Rectal smooth muscle tissue (tissue), 1 donor: Measurements from ENCODE around the gene BICC1.

Experiments
- H3K27ac ChIP-seq: one replicate; pipeline ENCODE4 v1.7.0; 2013; ENCODE audit warnings: low read depth, low read length, inconsistent platforms
- H3K27me3 ChIP-seq: one replicate; pipeline ENCODE4 v1.7.0; 2013; ENCODE audit warnings: low read length; ENCODE audit not compliant: control insufficient read depth, insufficient read depth
- H3K36me3 ChIP-seq: one replicate; pipeline ENCODE4 v1.7.0; 2013; ENCODE audit warnings: low read length; ENCODE audit not compliant: control insufficient read depth, insufficient read depth
- H3K4me1 ChIP-seq: one replicate; pipeline ENCODE4 v1.7.0; 2013; ENCODE audit warnings: low read length; ENCODE audit not compliant: control insufficient read depth, insufficient read depth
- H3K4me3 ChIP-seq: one replicate; pipeline ENCODE4 v1.7.0; 2013; ENCODE audit warnings: low read length
- H3K9ac ChIP-seq: one replicate; pipeline ENCODE4 v1.7.0; 2013; ENCODE audit warnings: low read length

BICC1 gene

DNA sequence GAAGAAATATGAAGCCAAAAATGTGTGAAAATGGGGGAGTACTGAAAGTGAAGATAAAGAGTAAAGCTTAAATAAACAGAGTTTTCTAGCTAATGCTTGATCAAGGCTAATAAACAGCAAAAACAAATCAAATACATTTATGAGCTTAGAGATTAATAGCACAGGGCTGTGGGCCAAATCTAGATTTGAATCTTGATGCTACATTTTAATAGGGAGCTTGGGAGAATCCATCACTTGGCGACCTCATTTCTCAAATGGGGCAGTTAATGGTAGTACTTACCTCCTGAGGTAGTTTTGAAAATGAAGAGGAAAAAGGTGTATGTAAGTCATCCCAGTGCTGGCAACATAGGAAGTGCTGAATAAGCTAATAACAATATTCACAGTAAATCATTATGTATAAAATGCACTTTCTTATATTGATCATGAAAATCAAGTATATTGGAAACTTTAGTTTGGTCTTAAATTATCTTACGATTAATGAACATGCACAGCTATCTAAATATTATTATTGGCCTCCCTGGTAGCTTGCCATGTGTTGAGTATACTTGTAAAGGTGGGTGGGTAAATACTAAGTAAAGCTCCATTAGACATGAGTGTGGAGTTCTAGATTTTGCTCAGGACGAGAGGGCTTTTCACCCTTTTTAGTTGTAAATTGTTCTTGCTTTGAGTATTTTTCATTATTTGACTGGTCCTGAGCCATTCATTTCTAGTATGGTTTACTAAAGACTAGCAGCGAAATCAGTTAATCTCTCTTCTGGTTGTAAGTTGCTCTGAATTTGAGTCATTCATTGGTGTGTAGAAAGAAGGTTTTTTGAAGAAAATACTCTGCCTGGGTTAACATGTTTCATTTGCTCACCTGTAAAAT lies 5.1 kb downstream of the BICC1 start:
- Histone ChIP-seq H3K27ac (no peak overlapping the region), H3K9ac (no peak overlapping the region), H3K27me3 (no peaks in the 10 kb centered on the region), H3K4me3 (no peak overlapping the region), H3K36me3 (no peaks in the 10 kb centered on the region), H3K4me1 (no peaks in the 10 kb centered on the region)

DNA sequence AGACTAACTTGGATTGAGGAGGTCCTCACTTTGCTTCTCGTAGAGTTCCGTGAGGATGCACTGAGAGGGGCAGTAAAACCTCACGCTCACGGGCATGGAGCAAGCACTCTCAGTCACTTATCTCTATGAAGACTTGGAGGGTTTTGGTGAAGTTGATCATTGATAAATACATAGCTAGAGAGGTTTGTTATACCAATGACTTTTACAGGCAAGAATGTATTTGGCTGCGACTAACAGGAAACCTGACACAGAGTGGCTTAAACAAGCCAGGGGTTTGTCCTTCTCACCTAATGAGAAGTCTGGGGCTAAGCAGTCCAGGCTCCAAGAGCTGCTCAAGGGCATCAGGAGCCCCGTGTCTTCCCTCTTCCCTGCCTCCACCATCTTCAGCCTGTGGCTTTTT lies 6.1 kb downstream of the BICC1 start:
- H3K27me3 ChIP-seq = no peaks in the 10 kb centered on the region
- H3K4me3 ChIP-seq = no peak overlapping the region
- no peaks in the 10 kb centered on the region for H3K36me3 ChIP-seq
- H3K27ac ChIP-seq = no peak overlapping the region
- no peaks in the 10 kb centered on the region for H3K4me1 ChIP-seq
- H3K9ac ChIP-seq = no peak overlapping the region

DNA sequence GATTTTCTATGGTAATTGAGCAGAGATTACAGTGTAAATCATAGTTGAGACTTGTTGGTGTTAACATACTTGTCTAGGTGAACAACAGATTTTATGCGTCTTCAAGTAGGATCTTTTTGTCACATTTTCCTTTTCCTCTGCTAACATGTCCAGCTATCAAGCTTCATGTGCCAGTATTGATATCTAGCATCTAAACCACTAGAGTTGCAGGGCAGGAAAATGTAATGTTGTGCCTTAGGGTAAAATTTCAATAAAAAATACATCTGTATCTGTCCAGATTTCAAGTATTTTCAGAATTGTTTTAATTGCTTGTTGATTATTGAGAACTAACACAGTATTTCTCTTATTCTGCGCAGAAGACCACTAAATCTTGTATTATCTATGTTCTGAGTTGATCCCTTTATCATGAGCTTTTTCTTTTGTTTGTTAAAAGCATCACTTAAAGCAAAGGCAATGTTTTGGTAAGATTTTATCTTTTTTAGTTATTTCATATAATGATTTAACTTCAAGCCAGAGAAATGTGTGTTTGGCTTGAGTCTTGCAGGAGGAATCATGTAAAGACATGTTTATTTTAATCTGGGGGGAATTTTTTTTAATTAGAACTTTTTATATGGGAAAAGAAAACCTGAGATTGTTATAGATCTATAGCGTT lies 16.5 kb downstream of the BICC1 start:
- no peaks in the 10 kb centered on the region for H3K4me1 ChIP-seq
- no peak overlapping the region for H3K27ac ChIP-seq
- H3K27me3 ChIP-seq = no peaks in the 10 kb centered on the region
- no peak overlapping the region for H3K9ac ChIP-seq
- no peaks in the 10 kb centered on the region for H3K36me3 ChIP-seq
- H3K4me3 ChIP-seq = no peak overlapping the region

DNA sequence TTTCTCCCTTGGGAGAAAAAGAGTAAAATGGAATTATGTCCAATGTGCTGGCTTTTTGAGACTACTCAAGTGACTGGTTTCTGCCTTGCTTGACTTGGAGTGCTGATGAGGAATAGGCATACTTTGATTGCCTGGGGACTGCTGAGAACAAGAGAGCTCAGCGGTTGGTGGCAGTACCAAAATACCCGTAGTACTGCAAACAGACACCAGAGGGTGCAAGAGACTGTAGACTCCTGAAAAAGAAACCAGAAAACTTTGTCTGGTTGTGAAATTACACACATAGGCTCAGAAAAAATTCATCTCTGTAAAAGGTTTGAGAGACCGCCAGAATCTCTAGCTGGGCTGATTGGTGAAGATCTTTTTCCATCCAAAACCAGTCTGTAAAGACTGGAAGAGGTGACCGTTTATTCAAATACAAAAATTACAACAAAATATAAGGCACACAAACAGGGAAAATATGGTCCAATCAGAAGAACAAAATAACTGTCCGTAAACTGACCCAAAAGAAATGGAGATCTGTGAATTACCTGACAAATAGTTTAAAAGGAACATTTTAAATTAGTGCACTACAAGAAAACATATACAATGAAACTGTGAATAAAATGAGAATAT lies 18.5 kb downstream of the BICC1 start:
- Histone ChIP-seq H3K4me3 (no peak overlapping the region), H3K36me3 (no peaks in the 10 kb centered on the region), H3K4me1 (no peaks in the 10 kb centered on the region), H3K27ac (no peak overlapping the region), H3K9ac (no peak overlapping the region), H3K27me3 (no peaks in the 10 kb centered on the region)

DNA sequence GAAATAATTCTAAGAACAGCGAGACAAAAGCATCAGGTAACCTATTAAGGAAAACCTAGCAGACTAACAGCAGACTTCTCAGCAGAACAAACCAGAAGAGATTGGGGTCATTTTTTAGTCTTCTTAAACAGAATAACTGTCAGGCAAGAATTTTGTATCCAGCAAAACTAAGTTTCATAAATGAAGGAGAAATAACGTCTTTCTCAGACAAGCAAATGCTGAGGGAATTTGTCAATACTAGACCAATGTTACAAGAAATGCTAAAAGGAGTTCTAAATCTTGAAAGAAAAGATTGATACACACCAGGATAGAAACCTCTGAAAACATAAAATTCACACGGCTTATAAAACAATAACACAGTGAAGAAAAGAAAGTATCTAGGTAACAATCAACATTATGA lies 22.6 kb downstream of the BICC1 start:
- Histone ChIP-seq H3K4me3 (no peak overlapping the region), H3K27ac (no peak overlapping the region), H3K27me3 (no peaks in the 10 kb centered on the region), H3K4me1 (no peaks in the 10 kb centered on the region), H3K36me3 (no peaks in the 10 kb centered on the region), H3K9ac (no peak overlapping the region)

DNA sequence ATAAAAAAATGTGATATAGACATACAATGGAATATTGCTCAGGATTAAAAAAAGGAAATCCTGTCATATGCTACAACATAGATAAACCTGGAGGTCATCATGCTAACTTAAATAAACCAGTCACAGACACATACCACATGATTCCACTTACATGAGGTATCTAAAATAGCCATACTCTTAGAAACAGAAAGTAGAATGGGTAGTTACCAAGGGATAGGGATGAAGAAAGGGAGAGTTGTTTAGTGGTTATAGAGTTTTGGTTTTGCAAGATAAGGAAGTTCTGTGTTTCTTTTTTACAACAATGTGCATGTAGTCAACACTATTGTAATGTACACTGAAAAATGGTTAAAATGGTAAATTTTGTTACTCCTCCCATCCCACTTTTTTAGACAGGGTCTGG lies 30.5 kb downstream of the BICC1 start:
- Histone ChIP-seq H3K27ac (no peak overlapping the region), H3K4me3 (no peak overlapping the region), H3K36me3 (no peaks in the 10 kb centered on the region), H3K4me1 (no peaks in the 10 kb centered on the region), H3K9ac (no peak overlapping the region), H3K27me3 (no peaks in the 10 kb centered on the region)

DNA sequence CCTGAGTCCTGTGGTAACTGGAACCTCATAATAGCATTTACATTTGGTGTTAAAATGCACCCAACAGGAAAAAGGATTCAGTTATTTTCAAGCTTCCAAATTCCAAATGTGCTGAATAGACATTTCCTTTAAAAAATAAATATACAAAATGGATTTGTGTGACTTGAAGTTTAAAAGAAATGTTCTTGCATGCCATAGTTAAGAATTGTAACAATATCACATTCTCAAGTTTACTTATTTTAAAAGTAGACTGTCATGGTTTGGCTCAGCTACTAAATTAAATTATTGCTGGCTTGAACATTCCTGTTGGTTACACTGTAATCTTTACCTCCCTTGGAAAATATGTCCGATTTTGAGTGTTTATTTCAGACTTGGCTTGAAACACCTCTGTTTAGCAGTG lies 31.5 kb downstream of the BICC1 start:
- Histone ChIP-seq H3K4me3 (no peak overlapping the region), H3K9ac (no peak overlapping the region), H3K36me3 (no peaks in the 10 kb centered on the region), H3K27me3 (no peaks in the 10 kb centered on the region), H3K4me1 (no peaks in the 10 kb centered on the region), H3K27ac (no peak overlapping the region)

DNA sequence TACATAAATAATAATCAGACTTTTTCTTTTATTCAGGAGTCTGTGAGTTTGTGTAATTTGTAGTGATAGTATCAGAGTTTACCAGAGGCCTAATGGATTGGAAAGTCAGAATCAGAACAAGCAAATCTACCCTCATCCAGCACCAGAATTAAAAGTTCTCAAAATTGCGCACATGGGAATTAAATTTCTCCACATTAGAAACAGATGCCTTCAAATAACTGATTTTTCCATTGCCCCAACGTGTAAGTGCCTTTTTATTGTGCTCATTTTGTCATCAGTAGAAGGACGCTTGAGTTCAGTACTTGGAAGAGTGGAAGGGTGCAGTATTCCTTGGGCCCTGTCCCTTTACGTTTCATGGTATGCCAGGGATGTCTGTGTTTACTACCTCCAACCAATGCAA lies 32.8 kb downstream of the BICC1 start:
- H3K27me3 ChIP-seq = no peaks in the 10 kb centered on the region
- no peak overlapping the region for H3K27ac ChIP-seq
- no peak overlapping the region for H3K9ac ChIP-seq
- H3K36me3 ChIP-seq = no peaks in the 10 kb centered on the region
- no peaks in the 10 kb centered on the region for H3K4me1 ChIP-seq
- no peak overlapping the region for H3K4me3 ChIP-seq

DNA sequence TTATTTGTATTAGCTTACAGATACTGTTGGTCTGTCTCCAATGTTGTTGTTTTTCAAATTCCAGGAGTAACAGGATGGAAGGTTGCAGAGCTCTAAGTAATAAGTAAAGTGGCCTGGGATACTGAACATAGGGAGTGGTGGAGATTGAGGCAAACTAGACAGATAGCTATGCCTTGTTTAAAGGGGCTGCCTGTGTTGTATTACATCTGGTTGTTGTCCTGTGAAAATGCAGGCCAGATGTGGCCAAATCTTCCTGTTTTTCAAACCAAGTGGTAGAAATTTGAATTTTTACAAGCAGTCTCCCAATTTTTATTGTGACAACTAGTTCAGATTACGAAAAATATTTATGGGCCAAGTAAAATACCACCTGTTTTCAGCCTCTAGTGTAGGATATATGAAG lies 33.5 kb downstream of the BICC1 start:
- Histone ChIP-seq H3K4me1 (no peaks in the 10 kb centered on the region), H3K4me3 (no peak overlapping the region), H3K9ac (no peak overlapping the region), H3K36me3 (no peaks in the 10 kb centered on the region), H3K27ac (no peak overlapping the region), H3K27me3 (no peaks in the 10 kb centered on the region)

DNA sequence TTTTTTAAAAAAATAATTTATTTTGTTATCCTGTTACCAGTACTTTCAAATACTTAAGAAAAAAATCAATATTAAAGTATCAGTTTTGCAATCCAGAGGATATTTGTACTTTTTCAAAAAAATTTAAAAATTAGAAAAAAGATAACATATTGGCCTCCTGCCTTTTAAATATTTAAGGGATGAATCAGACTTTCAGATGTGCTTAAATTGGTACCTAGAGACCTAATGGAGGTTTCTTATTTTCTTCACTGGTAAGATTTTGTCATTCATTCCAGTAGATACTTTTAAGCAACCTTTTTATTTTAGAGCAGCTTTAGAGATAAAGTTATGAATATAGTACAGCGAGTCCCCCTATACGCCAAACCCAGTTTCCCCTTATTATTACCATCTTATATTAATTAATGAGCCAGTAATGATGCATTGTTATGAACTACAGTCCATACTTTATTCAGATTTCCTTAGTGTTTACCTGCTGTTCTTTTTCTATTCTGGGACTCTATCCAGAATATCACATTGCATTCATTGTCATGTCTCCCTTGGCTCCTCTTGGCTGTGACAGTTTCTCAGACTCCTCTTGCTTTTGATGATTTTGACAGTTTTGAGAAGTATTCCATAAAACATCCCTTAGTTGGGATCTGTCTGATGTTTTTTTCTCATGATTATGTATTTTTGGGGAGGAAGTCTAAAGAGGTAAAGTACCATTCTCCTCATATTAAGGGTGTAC lies 34.2 kb downstream of the BICC1 start:
- no peaks in the 10 kb centered on the region for H3K27me3 ChIP-seq
- H3K4me3 ChIP-seq = no peak overlapping the region
- no peaks in the 10 kb centered on the region for H3K36me3 ChIP-seq
- no peaks in the 10 kb centered on the region for H3K4me1 ChIP-seq
- no peak overlapping the region for H3K9ac ChIP-seq
- H3K27ac ChIP-seq = no peak overlapping the region

DNA sequence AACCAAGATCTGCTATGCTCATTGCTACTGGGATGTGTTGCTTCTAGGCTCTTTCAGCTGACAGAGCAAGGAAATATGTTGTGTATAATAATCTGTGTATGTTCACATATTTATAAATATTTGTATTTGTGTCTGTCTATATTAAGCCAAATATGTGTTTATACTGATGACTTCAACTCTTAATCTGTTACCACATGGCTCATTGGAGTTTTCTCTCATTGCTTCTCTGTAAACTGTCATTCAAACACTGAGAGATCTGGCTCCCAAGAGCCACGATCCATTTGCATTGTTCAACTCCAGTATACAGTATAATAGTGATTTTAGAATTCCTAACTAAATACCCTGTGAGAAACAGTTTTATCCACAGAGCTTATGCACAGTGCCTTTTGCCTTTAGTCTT lies 35.3 kb downstream of the BICC1 start:
- Histone ChIP-seq H3K4me3 (no peak overlapping the region), H3K36me3 (no peaks in the 10 kb centered on the region), H3K27ac (no peak overlapping the region), H3K9ac (no peak overlapping the region), H3K27me3 (no peaks in the 10 kb centered on the region), H3K4me1 (no peaks in the 10 kb centered on the region)

DNA sequence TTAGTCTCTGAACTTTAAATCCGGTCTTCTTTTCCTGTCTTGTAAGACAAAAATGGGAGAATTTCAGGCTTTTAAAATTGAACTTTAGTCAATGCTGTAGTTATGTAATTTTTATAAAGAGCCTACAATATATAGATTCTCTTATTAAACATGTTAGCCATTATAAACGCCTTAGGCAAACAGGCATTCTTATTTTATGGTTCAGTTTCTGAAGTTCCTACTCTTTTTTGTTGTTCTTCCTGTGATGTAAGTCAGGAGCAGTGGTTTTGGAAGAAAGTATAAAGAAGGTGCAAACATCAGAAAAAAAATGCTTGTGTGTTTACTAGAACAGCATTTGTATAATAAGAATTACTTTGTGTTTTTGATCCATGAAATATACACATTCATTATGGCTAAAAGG lies 41.6 kb downstream of the BICC1 start:
- Histone ChIP-seq H3K36me3 (no peaks in the 10 kb centered on the region), H3K27me3 (no peaks in the 10 kb centered on the region), H3K27ac (no peak overlapping the region), H3K4me3 (no peak overlapping the region), H3K4me1 (no peaks in the 10 kb centered on the region), H3K9ac (no peak overlapping the region)
